ENCODE results near the gene HCRT. TPM values are rescaled to one million over a fixed set of nuclear protein-coding genes. Genes with fewer than 3 reads are reported as not detected.

Gene HCRT
- total RNA-seq, 1 donor from 2014 or later = not detected

Other genes with a start within 250 kb of the HCRT start
- gene CNP, start 218.7 kb downstream of the HCRT start, total RNA-seq = 81.6 and 84.1 TPM in 2 replicates
- gene DNAJC7, start 168.0 kb downstream of the HCRT start, total RNA-seq = 121 and 128 TPM in 2 replicates
- gene NKIRAS2, start 165.4 kb downstream of the HCRT start, total RNA-seq = 29.5 and 30.3 TPM in 2 replicates
- gene C17orf113, start 134.9 kb downstream of the HCRT start, total RNA-seq = 0.05 and 0.07 TPM in 2 replicates
- 0.16 TPM in 1 of 2 replicates, not detected in the other for gene ZNF385C, start 87.0 kb downstream of the HCRT start, total RNA-seq
- gene DHX58, start 72.7 kb downstream of the HCRT start, total RNA-seq = 22.9 and 25.8 TPM in 2 replicates
- gene KAT2A, start 64.1 kb downstream of the HCRT start, total RNA-seq = 76.6 and 77.4 TPM in 2 replicates
- not detected in 2 replicates for gene HSPB9, start 62.6 kb downstream of the HCRT start, total RNA-seq
- gene RAB5C, start 30.5 kb downstream of the HCRT start, total RNA-seq = 55.8 and 64.6 TPM in 2 replicates
- 1.6 and 2.3 TPM in 2 replicates for gene KCNH4, start 4.3 kb downstream of the HCRT start, total RNA-seq
- gene GHDC, start 9.0 kb upstream of the HCRT start, total RNA-seq = 14.4 and 17.5 TPM in 2 replicates
- 184 and 189 TPM in 2 replicates for gene STAT5B, start 90.9 kb upstream of the HCRT start, total RNA-seq
- gene STAT5A, start 103.0 kb upstream of the HCRT start, total RNA-seq = 346 and 348 TPM in 2 replicates
- gene STAT3, start 203.0 kb upstream of the HCRT start, total RNA-seq = 252 and 258 TPM in 2 replicates
- 2.4 and 2.7 TPM in 2 replicates for gene CAVIN1, start 237.8 kb upstream of the HCRT start, total RNA-seq